HCT116 (cell line): ENCODE data around the gene OR8A1.

ENCODE experiments used
- EZH2 ChIP-seq: fragments of 200-600 bp; sonication (generic); IDR thresholded peaks from 2 replicates; pipeline ENCODE4 v1.6.1; 2017; ENCODE audit warnings: antibody characterized with exemption, mixed run types
- EZH2phosphoT487 ChIP-seq: fragments of 200-600 bp; IDR thresholded peaks from 2 replicates; pipeline ENCODE4 v1.6.1; 2018; ENCODE audit warnings: antibody characterized with exemption, borderline replicate concordance
- FOSL1 ChIP-seq: IDR thresholded peaks from 2 replicates; pipeline ENCODE4 v1.6.1; 2012; ENCODE audit warnings: low read depth
- POLR2A ChIP-seq: IDR thresholded peaks from 2 replicates; pipeline ENCODE4 v1.7.0; 2011; ENCODE audit warnings: borderline replicate concordance; ENCODE audit not compliant: insufficient read depth, insufficient read length; ENCODE audit errors: extremely low read depth
- POLR2AphosphoS5 ChIP-seq: IDR thresholded peaks from 2 replicates; pipeline ENCODE4 v1.6.1; 2011; ENCODE audit warnings: mild to moderate bottlenecking, low read depth, low read length, moderate library complexity
- SIN3A ChIP-seq: IDR thresholded peaks from 2 replicates; pipeline ENCODE4 v1.6.1; 2012; ENCODE audit warnings: low read depth
- SRF ChIP-seq: IDR thresholded peaks from 2 replicates; pipeline ENCODE4 v1.6.1; 2012; ENCODE audit warnings: low read depth
- TCF7L2 ChIP-seq: IDR thresholded peaks from 2 replicates; pipeline ENCODE4 v1.7.0; 2011; ENCODE audit warnings: borderline replicate concordance, inconsistent platforms; ENCODE audit not compliant: insufficient read depth, insufficient read length; ENCODE audit errors: extremely low read depth
- TF ChIP-seq, protein P1 (sequence below), 3 experiments: fragments of 200-600 bp in 1 of 3; sonication (generic) in 1 of 3; IDR thresholded peaks in 2 of 3; conservative IDR thresholded peaks in 1 of 3; 2 replicates each; pipeline ENCODE4 v1.5.1; 2012 to 2017; ENCODE audit warnings: low read depth in 2 of 3, low read length in 2 of 3, antibody characterized with exemption in 1 of 3, borderline replicate concordance in 1 of 3, control low read depth in 1 of 3, mild to moderate bottlenecking in 1 of 3, mixed read lengths in 1 of 3, mixed run types in 1 of 3, moderate library complexity in 1 of 3; ENCODE audit not compliant: insufficient read depth in 1 of 3
- TF ChIP-seq, protein P2 (sequence below): IDR thresholded peaks from 2 replicates; pipeline ENCODE4 v1.6.1; 2012

- TF ChIP-seq FOSL1 (no peak), EZH2 (no peak), SIN3A (no peak), POLR2A (no peak), EZH2phosphoT487 (no peak), POLR2AphosphoS5 (no peak), SRF (no peak), TCF7L2 (no peak)
- TF ChIP-seq, protein P1, sequence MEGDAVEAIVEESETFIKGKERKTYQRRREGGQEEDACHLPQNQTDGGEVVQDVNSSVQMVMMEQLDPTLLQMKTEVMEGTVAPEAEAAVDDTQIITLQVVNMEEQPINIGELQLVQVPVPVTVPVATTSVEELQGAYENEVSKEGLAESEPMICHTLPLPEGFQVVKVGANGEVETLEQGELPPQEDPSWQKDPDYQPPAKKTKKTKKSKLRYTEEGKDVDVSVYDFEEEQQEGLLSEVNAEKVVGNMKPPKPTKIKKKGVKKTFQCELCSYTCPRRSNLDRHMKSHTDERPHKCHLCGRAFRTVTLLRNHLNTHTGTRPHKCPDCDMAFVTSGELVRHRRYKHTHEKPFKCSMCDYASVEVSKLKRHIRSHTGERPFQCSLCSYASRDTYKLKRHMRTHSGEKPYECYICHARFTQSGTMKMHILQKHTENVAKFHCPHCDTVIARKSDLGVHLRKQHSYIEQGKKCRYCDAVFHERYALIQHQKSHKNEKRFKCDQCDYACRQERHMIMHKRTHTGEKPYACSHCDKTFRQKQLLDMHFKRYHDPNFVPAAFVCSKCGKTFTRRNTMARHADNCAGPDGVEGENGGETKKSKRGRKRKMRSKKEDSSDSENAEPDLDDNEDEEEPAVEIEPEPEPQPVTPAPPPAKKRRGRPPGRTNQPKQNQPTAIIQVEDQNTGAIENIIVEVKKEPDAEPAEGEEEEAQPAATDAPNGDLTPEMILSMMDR (IDR thresholded peaks at IDR 0.05 in 2 of 3, conservative IDR thresholded peaks at IDR 0.05 in 1 of 3; ENCODE audit: borderline replicate concordance in 1 of 3, insufficient read depth in 1 of 3, low read depth in 2 of 3, low read length in 2 of 3): no peak
- TF ChIP-seq, protein P2, sequence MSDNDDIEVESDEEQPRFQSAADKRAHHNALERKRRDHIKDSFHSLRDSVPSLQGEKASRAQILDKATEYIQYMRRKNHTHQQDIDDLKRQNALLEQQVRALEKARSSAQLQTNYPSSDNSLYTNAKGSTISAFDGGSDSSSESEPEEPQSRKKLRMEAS: no peak
Observed at GRCh38 chr11:124551987-124552386, 17.8 kb upstream of the OR8A1 start.
